NCI-H2029 (cell line): ENCODE measurements around the gene PLEKHB1.
A peak's percentile ranks its signal among the peaks of the same experiment; 100 is the strongest.
"Not testable (repeated sequence)": the region's sequence is repeated elsewhere in the genome, so short reads cannot be mapped to it uniquely, and the experiment has no call there.

Source experiments
- DNase-seq: peaks from one replicate; lab custom pipeline; 2025; lab: John Stamatoyannopoulos, UW

The PLEKHB1 gene

DNA sequence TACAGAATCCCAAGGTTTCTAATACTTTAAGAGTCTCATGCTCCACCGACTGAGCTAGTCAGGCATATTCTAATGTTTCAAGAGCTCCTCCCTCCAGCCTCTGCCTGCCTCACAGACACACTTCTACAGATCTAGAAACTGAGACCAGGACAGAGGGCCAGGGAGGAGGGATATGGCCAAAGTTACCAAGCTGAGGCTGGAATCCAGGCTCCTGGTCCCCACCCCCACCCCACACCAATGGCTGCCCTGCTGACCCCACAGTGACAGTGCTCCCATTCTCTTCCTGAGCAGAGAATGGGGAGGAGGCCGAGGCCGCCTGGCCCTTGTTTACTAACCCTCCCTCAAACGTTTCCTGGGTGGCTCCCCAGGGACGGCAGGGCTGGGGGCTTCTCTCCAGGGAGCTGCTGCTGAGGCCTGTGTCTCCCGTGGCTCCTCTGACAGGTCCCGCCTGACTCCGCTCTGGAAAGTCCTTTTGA, 2.2 kb downstream of the PLEKHB1 start:
- DNase-seq = no peak

DNA sequence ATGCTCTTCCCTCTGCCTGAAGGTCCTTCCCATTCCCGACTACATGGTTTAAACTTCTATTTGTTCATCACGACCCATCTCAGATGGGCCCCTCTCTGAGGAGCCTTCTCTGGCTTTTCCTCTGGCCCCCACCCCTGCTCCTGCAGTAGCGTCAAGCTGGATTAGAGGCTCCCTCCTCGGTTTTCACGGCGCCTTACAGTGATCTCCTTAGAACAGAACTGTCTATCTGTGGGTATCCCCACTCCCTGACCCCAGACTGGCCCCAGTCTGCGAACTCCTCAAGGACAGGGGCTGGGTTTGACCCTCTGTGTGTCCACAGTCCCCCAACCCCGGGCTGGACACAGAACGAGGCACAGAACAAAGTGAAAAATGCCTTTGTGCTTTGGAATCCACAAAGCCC, 2.8 kb downstream of the PLEKHB1 start:
- DNase-seq = no peak

DNA sequence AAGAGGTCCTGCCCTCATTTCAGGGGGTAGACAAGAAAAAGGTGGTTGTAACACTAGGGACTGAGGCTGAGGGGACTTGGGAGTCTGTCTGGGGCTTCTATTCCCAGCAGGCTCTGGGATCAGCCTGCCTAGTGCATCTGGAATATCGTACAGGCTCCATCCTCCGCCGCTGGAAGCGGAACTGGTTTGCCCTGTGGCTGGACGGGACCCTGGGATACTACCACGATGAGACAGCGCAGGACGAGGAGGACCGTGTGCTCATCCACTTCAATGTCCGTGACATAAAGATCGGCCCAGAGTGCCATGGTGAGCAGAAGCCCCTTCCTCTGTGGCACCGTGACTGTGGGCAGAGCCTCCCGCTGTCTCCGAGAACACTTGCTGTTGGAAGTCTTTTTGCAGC, 4.0 kb downstream of the PLEKHB1 start:
- no peak for DNase-seq

DNA sequence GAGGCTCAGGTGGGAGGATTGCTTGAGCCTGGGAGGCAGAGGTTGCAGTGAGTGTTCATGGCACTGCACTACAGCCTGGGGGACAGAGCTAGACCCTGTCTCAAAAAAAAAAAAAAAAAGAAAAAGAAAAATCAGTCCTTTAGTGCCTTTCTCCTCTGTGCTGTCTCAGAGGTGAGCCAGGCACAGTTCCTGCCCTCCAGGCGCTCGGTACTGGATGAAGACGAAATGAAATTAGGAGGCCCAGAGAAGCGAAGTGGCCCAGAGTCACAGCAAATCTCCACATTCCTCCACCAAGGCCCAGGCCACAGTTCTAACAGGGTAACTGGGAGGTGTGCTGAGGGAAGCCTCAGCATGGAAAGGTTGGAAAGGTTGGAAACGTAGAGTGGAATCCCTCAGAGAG, 4.9 kb downstream of the PLEKHB1 start:
- no peak for DNase-seq

DNA sequence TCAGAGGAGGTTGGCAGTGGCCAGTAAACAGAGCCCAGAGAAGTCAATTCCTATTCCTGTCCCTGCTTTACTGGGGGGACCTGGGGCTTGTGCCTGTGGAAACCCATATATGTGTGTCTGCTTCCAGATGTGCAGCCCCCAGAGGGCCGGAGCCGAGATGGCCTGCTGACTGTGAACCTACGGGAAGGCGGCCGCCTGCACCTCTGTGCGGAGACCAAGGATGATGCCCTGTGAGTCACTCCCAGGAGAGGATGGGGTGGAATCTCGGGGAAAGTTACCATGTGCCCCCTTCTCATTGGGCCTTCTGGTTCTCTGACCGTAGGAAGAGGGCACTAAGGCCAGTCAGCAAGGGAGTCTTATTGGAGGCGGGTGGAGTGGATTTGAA, 5.3 kb downstream of the PLEKHB1 start:
- DNase-seq = no peak

DNA sequence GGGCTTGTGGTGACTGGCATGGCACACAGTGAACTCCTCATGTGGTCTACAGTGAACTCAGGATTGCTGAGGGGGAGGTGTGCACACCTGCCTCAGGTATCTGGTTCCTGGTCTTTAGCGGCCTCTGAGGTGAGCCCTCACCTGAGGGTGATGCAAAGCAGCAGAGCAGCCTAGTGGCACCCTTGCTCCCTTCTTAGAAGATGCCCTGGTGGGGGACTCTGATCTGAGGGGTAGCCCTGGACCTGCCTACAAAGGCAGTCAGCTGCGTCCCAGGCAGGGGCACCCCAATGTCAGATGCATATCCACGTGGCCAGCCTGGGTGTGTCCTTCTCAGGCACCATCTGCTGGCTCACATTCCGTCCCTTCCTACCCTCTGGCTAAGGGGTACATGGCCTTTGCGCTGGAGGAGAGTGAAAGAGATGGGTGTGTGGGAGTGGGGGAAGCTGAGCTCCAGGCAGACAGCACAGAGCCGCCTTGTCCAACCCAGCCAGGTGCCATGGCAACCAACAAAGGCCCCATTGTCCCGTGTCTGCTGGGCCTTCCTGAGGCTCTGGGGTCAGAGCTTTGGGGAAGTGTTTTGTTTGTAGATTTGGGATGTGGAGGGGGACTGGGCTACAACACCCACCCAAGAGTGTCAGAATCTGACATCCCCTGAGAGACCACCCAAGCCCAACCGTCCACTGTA, 5.8 kb downstream of the PLEKHB1 start:
- peak; percentile 34 for DNase-seq

DNA sequence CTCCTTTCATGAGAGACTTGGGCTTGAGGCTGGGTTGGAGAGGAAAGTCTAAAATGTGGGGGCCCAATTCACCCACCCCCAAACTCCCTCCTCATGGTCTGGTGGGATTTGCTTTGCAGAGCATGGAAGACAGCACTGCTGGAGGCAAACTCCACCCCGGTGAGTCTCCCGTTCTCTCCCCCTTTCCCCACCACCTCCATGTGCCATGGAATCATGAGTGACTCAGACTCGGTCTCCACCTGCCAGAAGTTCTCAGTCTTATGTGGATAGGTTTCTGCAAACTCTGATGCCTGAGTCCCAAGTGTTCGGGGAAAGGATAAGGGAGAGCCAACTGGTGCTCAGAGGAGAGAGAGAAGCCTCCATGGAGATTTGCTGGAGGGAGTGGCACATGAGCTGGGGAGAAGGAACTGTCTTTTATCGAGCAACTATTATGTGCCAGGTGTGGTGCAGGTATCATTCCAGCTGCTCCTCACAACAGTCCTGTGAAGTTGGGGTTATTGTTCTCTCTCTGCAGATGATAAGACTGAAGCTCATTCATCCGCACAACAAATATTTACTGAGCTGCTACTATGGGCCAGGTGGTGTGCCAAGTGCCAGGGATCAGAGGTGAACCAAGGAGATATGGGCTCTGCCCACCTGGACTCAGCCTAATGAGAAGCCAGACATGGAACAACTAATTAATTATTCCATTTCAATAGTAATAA, 6.6 kb downstream of the PLEKHB1 start:
- DNase-seq = peak; percentile 11

DNA sequence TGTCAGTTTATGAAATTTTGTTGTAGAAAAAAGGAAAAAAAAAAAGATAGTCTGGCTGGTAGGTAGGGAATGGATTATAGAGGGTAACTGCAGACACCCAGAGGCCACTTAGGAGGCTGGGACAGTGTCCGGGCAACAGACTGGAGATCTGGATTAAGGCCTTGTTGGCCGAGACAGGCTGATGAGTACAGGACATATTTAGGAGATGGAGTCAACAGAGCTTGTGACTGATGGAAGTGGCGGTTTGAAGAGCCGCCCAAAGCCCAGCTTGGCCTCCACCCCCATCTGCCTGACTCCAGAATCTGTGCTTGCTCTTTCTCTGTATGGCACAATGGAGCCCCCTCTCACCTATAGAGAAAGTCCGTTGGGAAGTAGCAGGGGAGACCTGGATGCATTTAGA, 7.6 kb downstream of the PLEKHB1 start:
- no peak for DNase-seq

DNA sequence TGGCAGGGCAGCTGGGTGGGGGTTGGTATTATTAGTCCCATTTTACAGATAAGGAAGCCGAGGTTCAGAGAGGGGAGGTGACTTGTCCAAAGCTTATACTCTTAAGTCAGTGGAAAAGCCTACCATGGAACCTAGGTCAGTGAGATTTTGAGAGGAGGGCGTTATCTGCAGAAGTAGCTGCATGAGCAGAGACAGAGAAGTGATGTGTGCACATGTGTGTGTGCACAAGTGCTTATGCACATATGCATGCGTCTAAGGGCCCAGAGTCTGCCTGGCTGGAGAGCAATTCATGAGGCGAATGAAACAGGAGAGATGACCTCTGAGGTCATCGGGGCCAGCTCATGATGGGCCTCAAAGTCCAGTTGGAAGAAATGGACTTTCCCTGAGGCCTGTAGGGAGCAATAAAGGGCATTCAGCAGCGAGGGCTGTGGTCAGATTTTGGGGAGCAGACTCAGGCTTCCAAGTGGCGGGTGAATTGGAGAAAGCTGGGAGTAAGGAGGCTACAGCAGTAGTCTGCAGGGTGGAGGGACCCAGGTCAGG, 8.2 kb downstream of the PLEKHB1 start:
- DNase-seq = no peak

DNA sequence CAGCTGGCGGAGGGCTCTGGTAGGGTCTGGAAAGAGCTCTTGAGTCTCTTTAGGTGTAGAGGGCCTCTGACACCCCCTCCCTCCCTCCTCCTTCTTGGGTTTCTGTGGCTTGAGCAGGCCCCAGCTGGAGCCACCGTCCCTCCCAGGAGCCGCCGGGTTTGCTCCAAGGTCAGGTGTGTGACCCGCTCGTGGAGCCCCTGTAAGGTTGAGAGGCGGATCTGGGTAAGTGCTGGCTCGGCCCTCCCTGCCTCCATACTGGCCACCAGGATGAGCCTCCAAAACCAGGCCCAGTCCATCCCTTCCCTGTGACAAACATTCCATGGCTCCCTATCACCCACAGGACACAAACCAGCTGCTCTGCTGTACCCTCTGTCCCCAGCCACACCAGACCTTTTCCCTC, 9.3 kb downstream of the PLEKHB1 start:
- DNase-seq = no peak

DNA sequence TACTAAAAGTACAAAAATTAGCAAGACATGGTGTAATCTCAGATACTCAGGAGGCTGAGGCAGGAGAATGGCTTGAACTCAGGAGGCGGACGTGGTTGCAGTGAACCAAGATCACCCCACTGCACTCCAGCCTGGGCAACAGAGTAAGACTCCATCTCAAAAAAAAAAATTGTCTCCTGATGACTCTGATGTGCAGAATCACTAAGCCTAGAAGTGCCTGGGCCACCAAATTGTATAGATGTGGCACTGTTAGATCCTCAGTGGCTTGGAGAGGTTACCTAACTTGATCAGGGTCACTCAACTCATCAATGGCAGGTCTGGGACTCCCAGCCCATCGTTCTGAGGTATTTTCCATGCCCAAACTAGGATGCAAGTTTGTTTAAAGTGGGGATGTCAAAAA, 10.6 kb downstream of the PLEKHB1 start:
- no peak for DNase-seq

DNA sequence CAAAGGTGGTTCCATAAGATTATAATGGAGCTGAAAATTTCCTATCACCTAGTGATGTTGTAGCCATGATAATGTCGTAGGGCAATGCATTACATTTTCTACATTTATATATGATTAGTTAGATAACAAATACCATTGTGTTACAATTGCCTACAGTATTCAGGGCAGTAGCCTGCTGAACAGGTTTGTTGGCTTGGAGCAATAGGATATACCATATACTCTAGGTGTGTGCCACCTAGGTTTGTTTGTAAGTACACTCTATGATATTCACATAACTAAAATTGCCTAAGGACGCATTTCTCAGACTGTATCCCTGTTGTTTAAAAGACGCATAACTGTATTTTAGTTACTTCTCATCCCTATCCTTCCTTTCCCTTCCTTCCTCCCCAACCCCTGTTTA, 13.6 kb downstream of the PLEKHB1 start:
- no peak for DNase-seq

DNA sequence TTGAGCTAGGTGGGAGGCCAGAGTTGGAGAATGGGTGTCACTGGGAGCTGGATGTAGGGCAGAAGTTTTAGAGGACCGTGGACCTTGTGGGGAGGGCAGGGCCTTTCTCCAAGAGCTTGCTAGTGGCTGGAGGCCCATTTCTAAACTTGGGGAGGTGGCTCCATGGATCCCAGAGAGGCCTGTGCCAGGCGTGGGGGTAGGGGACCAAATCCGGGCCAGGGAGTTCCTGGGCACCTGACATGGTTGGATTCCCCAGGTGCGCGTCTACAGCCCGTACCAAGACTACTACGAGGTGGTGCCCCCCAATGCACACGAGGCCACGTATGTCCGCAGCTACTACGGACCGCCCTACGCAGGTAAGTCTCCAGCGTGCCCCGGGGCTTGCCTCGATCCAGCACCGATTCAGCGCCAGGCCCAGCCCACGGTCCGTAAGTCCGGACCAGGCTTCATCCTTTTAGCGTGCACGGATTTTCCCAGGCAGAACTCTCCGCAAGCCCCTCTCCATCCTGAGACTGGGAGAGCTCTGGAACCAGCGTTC, 14.2 kb downstream of the PLEKHB1 start:
- DNase-seq = no peak

DNA sequence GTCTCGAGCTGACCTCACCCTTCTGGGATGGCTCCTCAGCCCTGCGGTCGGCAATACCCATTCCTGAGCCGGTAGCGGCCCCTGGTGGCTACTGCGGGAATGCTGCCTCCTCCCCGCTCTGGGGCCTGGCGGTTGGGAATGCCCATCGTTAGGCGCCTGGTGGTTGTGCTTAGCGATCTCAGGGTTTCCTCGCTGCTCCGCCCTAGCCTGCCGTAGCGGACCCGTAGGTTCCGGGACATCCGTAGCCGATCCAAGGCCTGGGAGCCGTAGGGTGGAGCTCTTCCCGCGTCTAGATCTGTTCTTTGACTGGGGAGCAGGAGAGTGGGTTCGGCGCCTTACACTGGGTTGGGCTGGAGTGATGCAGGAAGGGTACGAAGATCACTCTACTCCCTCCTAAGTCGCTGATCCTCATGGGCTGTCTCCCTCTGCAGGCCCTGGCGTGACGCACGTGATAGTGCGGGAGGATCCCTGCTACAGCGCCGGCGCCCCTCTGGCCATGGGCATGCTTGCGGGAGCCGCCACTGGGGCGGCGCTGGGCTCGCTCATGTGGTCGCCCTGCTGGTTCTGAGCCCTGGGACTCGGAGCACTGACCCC, 14.8 kb downstream of the PLEKHB1 start:
- DNase-seq = peak; percentile 7

DNA sequence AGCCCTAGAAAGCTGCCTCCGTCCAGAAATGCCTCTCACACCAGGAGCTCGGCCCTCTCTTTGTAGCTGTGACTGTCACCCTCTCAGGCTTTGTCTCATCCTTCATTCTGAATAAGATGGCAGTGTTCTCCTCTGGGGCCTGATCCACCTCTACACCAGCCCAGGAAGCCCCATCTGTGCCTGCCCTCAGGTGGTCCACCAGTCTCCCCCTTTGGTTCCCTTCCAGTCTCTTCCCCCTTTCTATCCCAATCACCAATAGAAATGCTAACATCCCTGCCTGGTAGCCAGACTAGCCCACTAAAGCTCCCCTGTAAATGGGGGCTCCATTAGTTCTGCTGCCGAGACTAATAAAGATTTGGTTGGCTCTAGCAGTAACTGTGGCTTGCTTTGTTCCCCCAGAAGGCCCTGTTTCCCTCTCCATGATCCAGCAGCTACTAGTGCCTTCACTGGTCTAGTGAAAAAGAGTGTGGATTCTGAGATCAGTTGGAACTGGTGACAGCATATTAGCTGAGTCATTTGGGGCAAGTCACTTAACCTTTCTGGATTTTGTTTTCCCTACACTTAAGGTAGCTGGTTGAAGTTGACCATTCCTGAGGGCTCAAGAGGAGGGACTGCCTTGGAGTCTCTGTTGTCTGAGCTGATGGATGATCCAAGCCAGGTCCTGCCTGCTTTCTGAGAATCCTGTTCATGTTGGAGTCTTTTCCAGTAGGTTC, 16.2 kb downstream of the PLEKHB1 start:
- no peak for DNase-seq

DNA sequence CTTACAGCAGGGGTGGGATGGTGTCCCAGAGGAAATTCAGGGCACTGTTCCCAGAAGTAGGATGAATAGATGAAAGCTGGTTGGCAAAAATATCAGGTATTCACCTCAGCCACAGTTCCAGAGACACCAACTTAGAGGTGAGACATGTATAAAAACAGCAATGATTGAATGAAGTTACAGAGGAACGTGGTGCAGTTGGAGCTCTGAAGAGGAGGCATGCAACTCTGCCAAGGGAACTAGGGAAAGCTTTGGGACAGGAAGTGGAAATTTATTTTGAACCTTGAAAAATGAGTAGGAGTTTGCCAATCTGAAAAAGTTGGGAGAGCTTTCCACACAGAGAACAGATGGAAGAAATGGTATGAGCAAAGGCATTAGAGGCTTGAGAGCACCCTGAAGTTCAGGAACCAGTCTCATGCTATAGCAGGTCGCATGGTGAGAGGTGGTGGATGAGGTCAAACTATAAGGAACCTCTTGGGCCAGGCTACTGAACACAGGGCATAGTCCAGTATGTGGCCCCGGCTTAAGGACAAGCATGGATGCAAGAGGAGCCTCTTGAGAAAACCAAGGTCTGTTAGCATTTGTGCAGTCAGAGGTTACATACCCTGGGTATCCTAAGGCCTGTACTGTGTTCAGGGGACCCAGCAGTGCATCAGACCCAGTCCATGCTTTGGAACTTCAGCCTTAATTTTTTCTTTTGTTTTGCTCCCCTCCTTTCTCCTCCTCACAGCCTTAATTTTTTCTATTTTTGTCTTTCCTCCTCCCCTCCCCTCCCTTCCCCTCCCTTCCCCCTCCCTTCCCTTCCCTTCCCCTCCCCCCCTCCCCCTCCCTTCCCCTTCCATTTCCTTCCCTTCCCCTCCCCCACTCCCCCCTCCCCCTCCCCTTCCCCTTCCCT, 17.5 kb downstream of the PLEKHB1 start:
- DNase-seq = no peak

DNA sequence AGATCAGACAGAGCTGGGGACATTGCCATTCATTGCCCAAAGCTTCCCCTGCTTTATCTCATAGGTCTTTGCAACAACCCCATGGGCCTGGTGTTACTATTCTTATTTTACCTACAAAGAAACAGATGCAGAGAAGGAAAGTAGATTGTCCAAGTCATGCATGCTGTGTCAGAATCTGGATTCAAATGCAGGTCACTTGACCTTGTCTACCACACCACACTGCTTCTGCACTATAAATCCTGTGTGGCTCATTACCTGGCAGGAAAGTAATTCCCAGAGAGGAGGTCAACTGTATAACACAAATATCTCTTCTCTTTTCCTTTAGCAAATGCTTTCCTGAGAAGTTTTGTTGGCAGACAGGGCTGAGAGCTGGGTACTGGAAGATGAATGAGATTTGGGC, 18.5 kb downstream of the PLEKHB1 start:
- DNase-seq = no peak

DNA sequence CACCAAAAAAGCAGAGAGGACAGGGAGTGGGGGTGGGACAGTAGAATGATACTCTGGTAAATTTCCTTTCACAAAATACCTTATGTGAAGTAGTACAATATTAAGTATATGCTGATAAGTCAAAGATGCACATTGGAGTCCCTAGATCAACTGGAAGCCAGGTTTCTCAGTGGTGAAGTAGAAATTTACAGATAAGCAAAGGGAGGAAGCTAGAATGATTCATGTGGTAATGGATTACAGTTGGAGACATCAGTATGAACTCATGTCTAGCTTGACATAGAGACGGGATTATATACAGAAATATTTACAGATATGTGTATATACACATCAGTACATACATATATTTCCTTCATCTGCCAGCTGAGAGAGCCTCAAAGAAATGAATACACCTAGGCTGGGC, 21.5 kb downstream of the PLEKHB1 start:
- no peak for DNase-seq

DNA sequence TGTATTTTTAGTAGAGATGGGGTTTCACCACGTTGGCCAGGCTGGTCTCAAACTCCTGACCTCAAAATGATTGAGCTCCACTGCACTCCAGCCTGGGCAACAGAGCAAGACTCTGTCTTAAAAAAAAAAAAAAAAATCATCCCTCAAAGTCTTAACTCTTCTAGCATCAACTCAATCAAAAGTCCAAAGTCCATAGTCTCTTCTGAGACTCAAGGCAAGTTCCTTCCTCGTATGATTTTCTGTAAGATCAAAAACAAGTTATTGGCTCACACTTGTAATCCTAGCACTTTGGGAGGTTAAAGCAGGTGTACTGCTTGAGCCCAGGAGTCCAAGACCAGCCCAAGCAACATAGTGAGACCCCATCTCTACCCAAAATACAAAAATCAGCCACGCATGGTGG, 24.4 kb downstream of the PLEKHB1 start:
- DNase-seq = no peak

DNA sequence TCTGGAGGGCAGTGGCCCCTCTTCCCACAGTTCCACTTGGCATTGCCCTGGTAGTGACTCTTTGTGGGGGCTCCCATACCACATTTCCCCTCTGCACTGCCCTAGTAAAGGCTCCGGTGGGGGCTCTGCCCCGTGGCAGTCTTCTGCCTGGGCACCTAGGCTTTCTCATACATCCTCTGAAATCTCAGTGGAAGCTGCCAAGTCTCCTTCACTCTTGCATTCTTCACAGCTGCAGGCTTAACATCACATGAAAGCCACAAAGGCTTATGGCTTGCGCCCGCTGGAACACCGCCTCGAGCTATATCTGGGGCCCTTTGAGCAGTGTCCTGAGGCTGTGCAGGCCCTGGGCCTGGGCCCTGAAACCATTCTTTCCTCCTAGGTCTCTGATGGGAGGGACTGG, 25.3 kb downstream of the PLEKHB1 start:
- no peak for DNase-seq

DNA sequence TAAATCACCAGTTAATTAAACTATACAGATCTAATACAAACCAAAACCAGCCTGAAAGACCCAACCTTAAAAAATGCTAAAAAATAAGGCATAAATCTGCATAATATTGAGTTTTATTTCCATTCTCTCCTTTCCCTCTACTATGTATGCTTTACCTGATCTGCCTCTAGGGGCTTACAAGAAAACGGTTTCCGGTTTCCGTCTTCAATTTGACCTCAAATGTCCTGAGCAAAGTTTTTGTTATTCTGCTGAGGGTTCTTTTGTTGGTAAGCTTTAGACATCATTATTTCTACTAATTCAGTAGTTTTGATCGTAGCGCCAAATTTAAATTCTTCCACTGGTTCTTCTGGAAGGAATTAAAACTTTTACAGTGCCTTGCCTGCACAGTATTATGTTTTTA, 30.2 kb downstream of the PLEKHB1 start:
- not testable (repeated sequence) for DNase-seq
